Retinal pigment epithelial cell (primary cell): ENCODE measurements around the gene FAM98C.
"Not testable (repeated sequence)": the region's sequence is repeated elsewhere in the genome, so short reads cannot be mapped to it uniquely, and the experiment has no call there.

Source experiments
- DNase-seq: peaks from one replicate; pipeline ENCODE4 v3.0.0-alpha.2; 2010; ENCODE audit warnings: low read depth
- H3K4me3 ChIP-seq: 2 replicates; pipeline ENCODE4 v1.5.1; 2011; ENCODE audit warnings: mild to moderate bottlenecking, low read length, control low read depth, moderate library complexity
- TF ChIP-seq, protein P1 (sequence below): conservative IDR thresholded peaks from 2 replicates; pipeline ENCODE4 v1.5.1; 2011; ENCODE audit warnings: low read depth, low read length, control low read depth, inconsistent platforms

Gene FAM98C

GRCh38 chr19:38399537-38399936 lies 3.4 kb upstream of the FAM98C start:
- TF ChIP-seq, protein P1, sequence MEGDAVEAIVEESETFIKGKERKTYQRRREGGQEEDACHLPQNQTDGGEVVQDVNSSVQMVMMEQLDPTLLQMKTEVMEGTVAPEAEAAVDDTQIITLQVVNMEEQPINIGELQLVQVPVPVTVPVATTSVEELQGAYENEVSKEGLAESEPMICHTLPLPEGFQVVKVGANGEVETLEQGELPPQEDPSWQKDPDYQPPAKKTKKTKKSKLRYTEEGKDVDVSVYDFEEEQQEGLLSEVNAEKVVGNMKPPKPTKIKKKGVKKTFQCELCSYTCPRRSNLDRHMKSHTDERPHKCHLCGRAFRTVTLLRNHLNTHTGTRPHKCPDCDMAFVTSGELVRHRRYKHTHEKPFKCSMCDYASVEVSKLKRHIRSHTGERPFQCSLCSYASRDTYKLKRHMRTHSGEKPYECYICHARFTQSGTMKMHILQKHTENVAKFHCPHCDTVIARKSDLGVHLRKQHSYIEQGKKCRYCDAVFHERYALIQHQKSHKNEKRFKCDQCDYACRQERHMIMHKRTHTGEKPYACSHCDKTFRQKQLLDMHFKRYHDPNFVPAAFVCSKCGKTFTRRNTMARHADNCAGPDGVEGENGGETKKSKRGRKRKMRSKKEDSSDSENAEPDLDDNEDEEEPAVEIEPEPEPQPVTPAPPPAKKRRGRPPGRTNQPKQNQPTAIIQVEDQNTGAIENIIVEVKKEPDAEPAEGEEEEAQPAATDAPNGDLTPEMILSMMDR = no peak

DNA sequence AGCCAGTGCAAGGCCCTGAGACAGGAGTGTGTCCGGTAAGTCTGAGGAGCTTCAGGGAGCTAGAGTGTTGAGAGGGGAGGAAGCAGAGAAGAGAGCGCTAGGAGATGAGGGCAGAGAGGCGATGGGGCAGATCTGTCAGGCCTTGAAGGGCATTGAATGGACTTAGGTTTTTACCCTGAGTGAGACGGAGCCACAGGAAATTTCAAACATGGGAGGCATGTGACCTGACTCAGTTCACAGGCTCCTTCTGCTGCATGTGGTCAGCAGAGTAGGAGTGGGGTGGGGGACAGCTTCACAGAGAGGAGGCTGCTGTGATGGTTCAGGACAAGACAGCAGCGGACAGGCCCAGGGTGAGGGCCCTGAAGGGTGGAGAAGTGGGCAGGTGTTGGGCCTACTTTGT lies 2.5 kb upstream of the FAM98C start:
- TF ChIP-seq, protein P1 = no peak

More at GRCh38 chr19:38399537-38399936, 3.4 kb upstream of the FAM98C start:
- DNase-seq = no peak
- H3K4me3 ChIP-seq = no peak overlapping the region

GRCh38 chr19:38401148-38401547 lies 1.7 kb upstream of the FAM98C start:
- TF ChIP-seq, protein P1 = no peak
- H3K4me3 ChIP-seq = no peak overlapping the region
- DNase-seq = peak; percentile 26

More for the DNA sequence above, 2.5 kb upstream of the FAM98C start:
- no peak overlapping the region for H3K4me3 ChIP-seq
- no peak for DNase-seq

DNA sequence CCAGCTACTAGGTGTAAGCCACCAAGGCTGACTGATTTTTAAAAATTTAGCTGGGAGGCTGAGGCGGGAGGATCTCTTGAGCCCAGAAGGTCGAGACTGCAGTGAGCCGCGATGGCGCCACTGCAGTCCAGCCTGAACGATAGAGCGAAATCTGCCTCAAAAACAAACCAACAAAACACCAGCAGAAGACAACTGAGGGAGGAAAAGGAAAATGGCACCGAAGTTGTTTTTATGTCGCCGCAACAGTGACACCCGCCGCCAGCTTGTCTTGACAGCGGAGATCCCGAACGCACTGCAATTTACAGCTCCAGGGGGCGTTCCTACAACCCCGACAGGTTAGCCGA lies 298 bp upstream of the FAM98C start:
- DNase-seq = no peak
- TF ChIP-seq, protein P1 = no peak
- peak overlapping the region; percentile 40 for H3K4me3 ChIP-seq

DNA sequence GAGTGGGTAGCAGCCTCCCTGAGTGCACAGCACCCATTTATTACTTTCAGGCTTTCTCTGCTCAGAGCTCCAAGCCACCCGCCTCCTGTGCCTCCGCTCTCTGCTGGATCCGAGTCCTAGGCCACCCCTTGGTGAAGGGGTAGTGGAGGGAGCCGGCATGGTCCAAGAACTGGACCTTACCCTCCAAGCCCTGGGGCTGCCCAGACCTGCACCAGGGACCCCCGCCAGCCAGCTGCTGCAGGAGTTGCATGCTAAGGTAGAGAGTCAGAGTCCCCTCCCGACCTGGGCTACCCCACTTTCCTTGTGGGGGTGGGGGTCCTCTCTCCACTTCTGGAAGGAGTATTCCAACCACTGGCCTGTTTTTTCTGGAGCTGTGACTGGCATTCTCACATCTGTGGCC lies 2.0 kb downstream of the FAM98C start:
- no peak for DNase-seq
- TF ChIP-seq, protein P1 = no peak
- no peak overlapping the region for H3K4me3 ChIP-seq

DNA sequence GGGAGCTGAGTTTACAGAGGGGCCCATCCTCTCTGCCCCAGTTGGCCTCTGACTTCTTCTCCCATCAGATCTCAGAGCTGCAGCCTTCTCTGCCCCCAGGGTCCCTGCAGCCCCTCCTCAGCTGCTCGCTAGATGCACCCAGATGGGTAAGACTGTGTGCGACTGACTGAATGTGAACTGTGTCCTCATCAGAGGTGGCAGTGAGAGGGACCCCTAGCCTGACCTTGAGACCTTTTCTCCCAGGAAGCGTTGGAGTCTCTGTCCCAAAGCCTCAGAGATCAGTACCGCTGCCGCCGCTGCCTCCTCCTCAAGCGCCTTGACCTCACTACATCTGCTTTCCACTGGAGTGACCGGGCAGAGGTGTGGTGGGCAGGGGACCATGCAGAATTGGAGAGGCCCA lies 2.4 kb downstream of the FAM98C start:
- no peak overlapping the region for H3K4me3 ChIP-seq
- no peak for DNase-seq
- TF ChIP-seq, protein P1 = no peak

GRCh38 chr19:38409631-38410133 lies 6.8 kb downstream of the FAM98C start:
- H3K4me3 ChIP-seq = no peak overlapping the region
- TF ChIP-seq, protein P1 = no peak
- no peak for DNase-seq

- DNase-seq, H3K4me3 ChIP-seq: not testable (repeated sequence)
Observed at GRCh38 chr19:38410407-38410806, 7.5 kb downstream of the FAM98C start.
